NOMO-1 treated with DMSO at 0.1 percent for 48 hours (cell line): ENCODE data around the gene PFDN5.
A peak's percentile ranks its signal among the peaks of the same experiment; 100 is the strongest.
"Not testable (repeated sequence)": the region's sequence is repeated elsewhere in the genome, so short reads cannot be mapped to it uniquely, and the experiment has no call there.

Experiments
- DNase-seq: peaks from one replicate; lab custom pipeline; 2025; ENCODE audit not compliant: unreplicated experiment; lab: John Stamatoyannopoulos, UW

Gene PFDN5

GRCh38 chr12:53286448-53286847 lies 8.9 kb upstream of the PFDN5 start:
- DNase-seq, result no peak

DNA sequence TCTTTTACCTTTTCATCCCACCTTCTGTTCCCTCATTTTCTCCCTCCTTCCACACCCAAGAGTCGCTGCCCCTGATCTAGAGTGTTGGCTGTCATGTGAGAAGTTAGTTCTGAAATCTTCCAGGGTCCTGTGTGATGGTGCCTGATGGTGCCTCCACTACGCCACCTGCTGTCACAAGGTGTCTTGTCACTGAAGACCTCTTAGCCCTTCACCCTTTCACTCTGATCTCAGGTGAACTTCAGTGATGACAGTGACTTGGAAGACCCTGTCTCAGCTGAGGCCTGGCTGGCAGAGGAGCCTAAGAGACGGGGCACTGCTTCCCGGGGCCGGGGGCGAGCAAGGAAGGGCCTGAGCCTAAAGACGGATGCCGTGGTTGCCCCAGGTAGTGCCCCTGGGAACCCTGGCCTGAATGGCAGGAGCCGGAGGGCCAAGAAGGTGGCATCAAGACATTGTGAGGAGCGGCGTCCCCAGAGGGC lies 7.6 kb upstream of the PFDN5 start:
- peak; percentile 34 for DNase-seq

DNA sequence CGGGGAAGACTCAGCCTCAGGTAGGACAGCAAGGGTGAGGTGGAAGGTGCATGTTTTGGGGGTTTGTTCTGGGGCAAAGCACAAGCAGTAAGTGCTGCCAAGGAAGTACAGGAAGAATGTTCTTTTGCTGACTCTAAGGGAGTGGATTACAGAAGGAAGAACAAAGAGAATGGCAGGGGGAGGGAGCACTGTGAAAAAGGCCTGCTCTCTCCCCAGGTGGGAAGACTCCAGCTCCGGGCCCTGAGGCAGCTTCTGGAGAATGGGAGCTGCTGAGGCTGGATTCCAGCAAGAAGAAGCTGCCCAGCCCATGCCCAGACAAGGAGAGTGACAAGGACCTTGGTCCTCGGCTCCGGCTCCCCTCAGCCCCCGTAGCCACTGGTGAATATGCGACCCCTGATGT lies 7.0 kb upstream of the PFDN5 start:
- DNase-seq, result no peak

GRCh38 chr12:53289891-53290290 lies 5.5 kb upstream of the PFDN5 start:
- DNase-seq, result no peak

GRCh38 chr12:53290661-53291060 lies 4.7 kb upstream of the PFDN5 start:
- no peak for DNase-seq

GRCh38 chr12:53292426-53292825 lies 2.9 kb upstream of the PFDN5 start:
- DNase-seq, result no peak

DNA sequence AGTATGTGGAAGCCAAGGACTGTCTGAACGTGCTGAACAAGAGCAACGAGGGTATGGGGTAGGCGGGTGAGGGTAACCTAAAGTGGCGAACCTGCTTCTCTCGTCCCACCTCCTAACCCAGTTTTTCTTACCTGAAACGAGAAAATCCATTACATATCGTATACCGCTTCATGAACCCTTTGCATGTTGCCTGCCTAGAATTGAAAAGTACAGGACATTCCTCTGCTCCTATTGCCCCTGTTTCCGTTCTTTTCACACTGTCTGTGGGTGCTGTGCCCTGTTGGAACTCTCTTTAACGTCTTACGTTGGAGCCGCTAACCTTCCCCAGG lies 513 bp downstream of the PFDN5 start:
- no peak for DNase-seq

GRCh38 chr12:53297106-53297505 lies 1.8 kb downstream of the PFDN5 start:
- not testable (repeated sequence) for DNase-seq

DNA sequence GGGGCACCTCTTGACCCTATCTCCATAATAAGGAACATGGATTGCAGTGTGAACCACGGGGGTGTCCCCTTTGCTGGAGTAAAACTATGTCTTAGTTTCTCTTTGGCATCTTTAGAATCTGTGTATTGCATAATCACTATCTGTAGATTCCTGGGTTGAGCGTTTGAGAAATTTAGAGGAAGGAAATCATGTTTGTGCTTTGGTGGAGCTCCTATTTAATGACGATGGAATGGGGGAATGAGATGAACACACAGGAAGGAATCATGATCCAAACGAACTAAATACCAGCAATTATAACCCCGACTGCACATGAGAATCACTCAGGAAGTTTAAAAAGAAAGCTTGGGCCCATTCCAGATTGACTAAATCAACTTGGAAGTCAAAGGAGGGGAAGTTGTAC lies 2.8 kb downstream of the PFDN5 start:
- peak; percentile 63 for DNase-seq

DNA sequence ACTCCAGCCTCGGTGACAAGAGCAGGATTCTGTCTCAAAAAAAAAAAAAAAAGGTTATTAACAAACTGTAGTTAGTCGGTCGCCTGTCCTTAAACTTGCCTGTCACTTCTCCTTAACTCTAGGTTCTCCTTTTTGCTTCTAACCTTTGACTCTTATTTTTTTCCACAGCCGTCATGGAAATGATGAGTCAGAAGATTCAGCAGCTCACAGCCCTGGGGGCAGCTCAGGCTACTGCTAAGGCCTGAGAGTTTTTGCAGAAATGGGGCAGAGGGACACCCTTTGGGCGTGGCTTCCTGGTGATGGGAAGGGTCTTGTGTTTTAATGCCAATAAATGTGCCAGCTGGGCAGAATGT lies 3.7 kb downstream of the PFDN5 start:
- DNase-seq, result peak; percentile 99

- DNase-seq, result peak; percentile 85
Observed at GRCh38 chr12:53299454-53300180, 4.3 kb downstream of the PFDN5 start, which contains the start of gene MYG1. Gene MYG1, plus strand, starts transcription at chr12:53299695. Its CDS starts 43 bp downstream, at chr12:53299738.

DNA sequence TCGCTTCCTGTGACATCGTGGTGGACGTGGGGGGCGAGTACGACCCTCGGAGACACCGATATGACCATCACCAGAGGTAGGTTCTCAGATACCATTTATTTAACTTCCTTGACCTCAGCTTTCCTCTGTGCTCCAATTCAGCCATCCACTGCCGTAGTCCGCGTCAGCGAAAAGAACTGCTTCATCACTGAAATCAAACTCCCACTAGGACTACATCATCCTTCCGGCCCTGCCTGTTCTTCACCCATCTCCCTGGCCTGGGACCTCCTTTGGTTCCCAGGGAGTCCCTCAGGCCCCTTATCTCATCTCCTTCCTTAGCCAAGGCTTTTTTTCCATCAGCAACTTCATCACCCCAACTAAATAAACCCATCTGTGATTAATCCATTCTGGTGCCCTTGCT lies 4.8 kb downstream of the PFDN5 start:
- DNase-seq, result no peak

- DNase-seq, result no peak
Observed at GRCh38 chr12:53302903-53303302, 7.6 kb downstream of the PFDN5 start.

DNA sequence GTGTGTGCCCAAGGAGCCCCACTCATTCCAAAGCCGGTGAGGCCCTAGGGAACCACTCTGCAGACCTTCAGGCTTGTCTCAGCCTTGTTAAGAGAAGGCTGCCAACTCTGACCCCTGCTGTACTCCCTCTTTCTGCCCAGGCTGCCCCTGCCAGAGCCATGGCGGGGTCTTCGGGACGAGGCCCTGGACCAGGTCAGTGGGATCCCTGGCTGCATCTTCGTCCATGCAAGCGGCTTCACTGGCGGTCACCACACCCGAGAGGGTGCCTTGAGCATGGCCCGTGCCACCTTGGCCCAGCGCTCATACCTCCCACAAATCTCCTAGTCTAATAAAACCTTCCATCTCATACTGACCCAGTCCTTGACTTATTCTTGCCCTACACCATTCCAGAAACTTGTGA lies 11.5 kb downstream of the PFDN5 start:
- DNase-seq, result no peak

DNA sequence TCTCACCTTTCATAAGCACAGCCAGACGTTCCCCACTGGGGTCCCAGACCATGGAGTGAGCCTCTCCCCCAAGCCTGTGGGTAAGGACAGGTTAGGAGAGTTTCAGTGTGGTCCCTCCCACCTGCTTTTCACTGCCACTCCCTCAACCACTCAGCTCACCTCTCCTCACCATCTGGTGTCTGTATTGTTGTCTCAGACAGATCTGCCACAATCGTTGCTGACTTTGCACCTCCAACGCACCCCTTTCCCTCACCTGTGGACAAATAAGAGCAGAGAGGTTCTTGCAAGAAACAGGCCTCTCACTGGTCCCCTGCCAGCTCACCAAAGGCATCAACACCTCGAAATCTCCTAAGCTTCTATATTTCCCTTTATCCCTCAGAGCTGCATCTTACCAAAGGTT lies 12.9 kb downstream of the PFDN5 start:
- DNase-seq, result no peak

DNA sequence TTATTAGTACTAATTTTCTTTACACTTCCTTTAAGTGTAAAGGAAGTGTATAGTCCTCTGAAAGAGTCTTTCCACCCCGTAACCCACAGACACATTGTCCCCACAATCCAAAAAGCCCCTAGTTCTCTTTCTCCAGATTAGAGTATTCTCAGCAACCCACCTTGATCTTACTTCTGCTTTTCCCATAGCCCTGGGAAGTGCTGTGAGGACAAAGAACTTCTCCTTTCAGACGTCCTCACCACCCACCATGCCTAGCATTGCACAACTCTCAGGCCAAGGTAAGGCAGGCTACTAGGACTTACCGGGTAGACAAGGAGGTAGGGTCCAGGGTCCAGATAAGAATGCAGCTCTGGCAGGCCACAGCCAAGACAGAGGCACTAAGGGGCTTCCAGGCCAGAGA lies 18.7 kb downstream of the PFDN5 start:
- peak; percentile 47 for DNase-seq

DNA sequence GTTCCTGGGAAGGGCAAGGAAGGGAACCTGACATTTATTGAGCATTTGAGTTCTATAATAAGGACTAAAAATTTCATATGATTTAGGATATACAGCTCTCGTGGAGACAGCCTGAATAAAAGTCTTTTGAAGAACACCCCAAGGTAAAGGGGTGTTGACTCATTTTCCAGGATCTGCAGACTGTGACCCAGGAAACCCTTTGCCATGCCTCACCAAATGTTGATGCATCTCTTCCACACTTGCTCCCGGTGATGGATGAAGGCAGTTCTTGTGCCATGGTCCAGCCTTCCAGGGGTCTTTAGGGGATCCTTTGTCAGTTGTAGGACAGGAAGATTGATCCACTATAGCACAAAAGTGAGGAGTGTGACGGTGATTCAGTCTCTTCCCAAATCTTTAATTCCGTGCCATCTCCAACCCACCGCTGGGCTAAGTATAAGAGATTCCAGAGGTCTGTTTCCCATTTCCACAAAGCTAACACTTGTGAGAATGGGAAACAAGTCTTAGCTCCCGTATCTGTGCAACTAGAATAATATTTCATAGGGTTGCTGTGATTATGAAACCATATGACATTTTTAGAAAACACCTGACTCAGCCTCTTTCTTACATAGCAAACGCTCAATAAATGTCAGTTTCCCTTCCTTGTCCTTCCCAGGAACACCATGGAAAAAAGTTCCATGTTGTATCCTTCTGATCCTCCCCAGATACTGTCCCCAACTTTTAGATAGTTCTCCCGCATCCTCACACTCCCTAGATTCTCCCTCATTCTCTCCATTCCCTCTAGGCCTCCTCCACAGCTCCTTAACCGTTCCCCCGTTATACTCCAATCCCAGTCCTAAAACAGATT lies 25.2 kb downstream of the PFDN5 start:
- no peak for DNase-seq

GRCh38 chr12:53324113-53324778 lies 28.9 kb downstream of the PFDN5 start:
- DNase-seq, result peak; percentile 64

DNA sequence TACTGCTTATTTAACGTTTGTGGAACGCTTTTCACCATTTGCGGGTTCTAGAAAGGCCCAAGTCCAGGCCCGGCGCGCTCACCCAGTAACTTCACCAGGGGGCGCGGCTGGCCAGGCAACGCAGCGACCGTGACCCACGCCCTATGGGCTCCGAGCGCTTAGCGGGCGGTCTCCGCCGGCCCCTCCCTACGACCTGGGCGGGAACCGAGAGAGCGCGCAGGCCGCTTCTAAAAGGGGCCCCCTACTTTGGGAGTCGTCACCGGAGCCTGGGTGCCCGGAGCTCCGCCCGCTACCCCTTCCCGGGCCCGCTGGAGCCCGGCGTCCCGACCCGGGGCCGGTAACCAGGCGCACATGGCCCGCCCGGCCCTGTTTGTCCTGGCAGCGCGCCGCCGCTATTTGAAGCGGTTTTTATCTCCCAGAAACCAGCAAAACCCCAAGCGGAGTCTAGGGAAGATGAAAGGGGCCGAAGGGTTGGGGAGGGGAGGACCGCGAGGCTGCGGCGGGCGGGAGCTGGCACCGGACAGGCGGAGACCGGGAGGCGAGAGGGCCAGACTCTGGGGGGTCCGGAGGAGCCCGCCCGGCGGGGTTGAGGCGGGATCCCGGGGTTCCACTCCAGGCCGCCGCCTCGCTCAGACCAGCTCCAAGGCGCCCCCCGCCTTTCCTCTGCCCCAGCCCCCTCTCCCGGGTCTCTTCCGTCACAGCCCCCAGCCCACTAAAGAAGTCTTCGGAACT lies 29.6 kb downstream of the PFDN5 start:
- peak; percentile 84 for DNase-seq

DNA sequence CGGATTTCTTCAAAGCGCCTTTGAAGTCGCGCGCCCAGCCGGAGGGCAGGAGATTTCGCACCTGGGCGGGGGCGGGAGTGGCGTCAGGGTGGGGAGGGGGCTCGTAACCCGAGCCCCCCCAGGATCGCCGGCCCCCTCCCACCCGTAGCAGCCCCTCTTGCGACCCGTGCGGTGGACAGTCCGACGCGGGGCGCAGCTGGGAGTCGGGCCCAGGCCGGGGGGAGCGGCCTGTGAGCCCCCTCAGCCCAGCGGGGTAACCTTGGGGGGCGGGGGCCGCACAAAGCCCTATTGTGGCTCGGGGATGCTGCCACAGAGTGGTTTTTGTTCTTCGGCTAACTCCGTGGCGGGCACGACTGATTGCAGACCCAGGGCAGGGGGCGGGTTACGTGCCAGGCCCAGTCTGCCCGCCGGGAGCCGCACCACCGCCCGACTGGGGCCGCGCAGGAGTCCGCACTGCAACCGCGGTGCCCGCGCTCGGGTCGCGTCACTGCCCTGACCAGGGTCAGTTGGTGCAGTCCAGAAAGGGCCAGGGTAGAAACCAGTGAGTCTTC lies 30.2 kb downstream of the PFDN5 start:
- DNase-seq, result no peak
